ENCODE results near the gene CER1. TPM values are rescaled to one million over a fixed set of nuclear protein-coding genes. Genes with fewer than 3 reads are reported as not detected.
"Not testable (repeated sequence)": the region's sequence is repeated elsewhere in the genome, so short reads cannot be mapped to it uniquely, and the experiment has no call there.

The CER1 gene
- total RNA-seq, 2 donors from 2014 or later, result not detected

GRCh38 chr9:14702200-14702720 is 20.3 kb downstream of the CER1 start:
- Mint-ChIP-seq H3K36me3 (peaks cover 22% of the 10 kb centered on the region), H3K27ac (no peak overlapping the region), H3K9me3 (peaks cover 11% of the 10 kb centered on the region), H3K27me3 (peaks cover 17 to 21% of the 10 kb centered on the region in 2 donors), H3K4me1 (ENCODE audit: low read depth in 2 of 2) (no peaks in the 10 kb centered on the region), H3K4me3 (no peak overlapping the region)
- ATAC-seq, result no peak
- DNase-seq (ENCODE audit: low spot score), result no peak

- ATAC-seq, result peak; percentile 97 to 98
- peaks cover 0 to 9% of the 10 kb centered on the region in 2 donors for H3K27me3 Mint-ChIP-seq
- peaks cover 10% of the 10 kb centered on the region for H3K36me3 Mint-ChIP-seq
- peak within 1 kb of the TSS; percentile 95 for H3K4me3 Mint-ChIP-seq
- peak; percentile 81 for DNase-seq (ENCODE audit: low spot score)
- peak within 1 kb of the TSS; percentile 69 to 95 for H3K27ac Mint-ChIP-seq
- peaks cover 4% of the 10 kb centered on the region for H3K9me3 Mint-ChIP-seq
- H3K4me1 Mint-ChIP-seq (ENCODE audit: low read depth in 2 of 2), result peaks cover 29 to 37% of the 10 kb centered on the region in 2 donors
Measured at GRCh38 chr9:14693251-14693861, 29.2 kb downstream of the CER1 start, which contains the start of gene ZDHHC21. ZDHHC21 (minus strand) TSS chr9:14693432; CDS start chr9:14674340, 19,092 bp downstream.

- Mint-ChIP-seq H3K27ac (peak overlapping the region; percentile 69 to 95), H3K27me3 (peaks cover 0 to 7% of the 10 kb centered on the region in 2 donors), H3K4me1 (ENCODE audit: low read depth in 2 of 2) (peaks cover 29 to 42% of the 10 kb centered on the region in 2 donors), H3K36me3 (peaks cover 10% of the 10 kb centered on the region), H3K4me3 (peak overlapping the region; percentile 95), H3K9me3 (peaks cover 4% of the 10 kb centered on the region)
- DNase-seq (ENCODE audit: low spot score), result no peak
- no peak for ATAC-seq
Measured at GRCh38 chr9:14692470-14693250, 29.9 kb downstream of the CER1 start.

GRCh38 chr9:14690948-14691730 is 31.4 kb downstream of the CER1 start:
- Mint-ChIP-seq H3K4me3 (peak overlapping the region; percentile 95), H3K4me1 (ENCODE audit: low read depth in 2 of 2) (peaks cover 29 to 42% of the 10 kb centered on the region in 2 donors), H3K36me3 (peaks cover 10% of the 10 kb centered on the region), H3K9me3 (peaks cover 4% of the 10 kb centered on the region), H3K27ac (peak overlapping the region in 1 of 2 donors; percentile 25), H3K27me3 (no peaks in the 10 kb centered on the region)
- ATAC-seq, result no peak
- no peak for DNase-seq (ENCODE audit: low spot score)

- H3K27me3 Mint-ChIP-seq, result no peaks in the 10 kb centered on the region
- H3K4me3 Mint-ChIP-seq, result no peak overlapping the region
- H3K9me3 Mint-ChIP-seq, result no peaks in the 10 kb centered on the region
- DNase-seq (ENCODE audit: low spot score) (no peak), ATAC-seq (no peak)
- H3K4me1 Mint-ChIP-seq (ENCODE audit: low read depth in 2 of 2), result peaks cover 22 to 37% of the 10 kb centered on the region in 2 donors
- no peak overlapping the region for H3K27ac Mint-ChIP-seq
- H3K36me3 Mint-ChIP-seq, result peaks cover 21% of the 10 kb centered on the region
Measured at GRCh38 chr9:14687042-14687719, 35.4 kb downstream of the CER1 start.

GRCh38 chr9:14686168-14686567 is 36.4 kb downstream of the CER1 start:
- ATAC-seq, result no peak
- no peak overlapping the region for H3K4me3 Mint-ChIP-seq
- peaks cover 21% of the 10 kb centered on the region for H3K36me3 Mint-ChIP-seq
- no peaks in the 10 kb centered on the region for H3K9me3 Mint-ChIP-seq
- no peaks in the 10 kb centered on the region for H3K27me3 Mint-ChIP-seq
- no peak for DNase-seq (ENCODE audit: low spot score)
- peaks cover 25 to 34% of the 10 kb centered on the region in 2 donors for H3K4me1 Mint-ChIP-seq (ENCODE audit: low read depth in 2 of 2)
- H3K27ac Mint-ChIP-seq, result no peak overlapping the region

- H3K4me3 Mint-ChIP-seq, result peak overlapping the region; percentile 45
- not testable (repeated sequence) for H3K9me3 Mint-ChIP-seq; DNase-seq (ENCODE audit: low spot score); ATAC-seq; H3K27me3 Mint-ChIP-seq
- peaks cover 18 to 20% of the 10 kb centered on the region in 2 donors for H3K4me1 Mint-ChIP-seq (ENCODE audit: low read depth in 2 of 2)
- peaks cover 11% of the 10 kb centered on the region for H3K36me3 Mint-ChIP-seq
- H3K27ac Mint-ChIP-seq, result peak overlapping the region in 1 of 2 donors; percentile 64
Measured at GRCh38 chr9:14682616-14683015, 39.9 kb downstream of the CER1 start.

GRCh38 chr9:14678776-14679175 is 43.8 kb downstream of the CER1 start:
- Mint-ChIP-seq H3K36me3 (peaks cover 16% of the 10 kb centered on the region), H3K27me3 (no peaks in the 10 kb centered on the region), H3K4me1 (ENCODE audit: low read depth in 2 of 2) (peaks cover 30 to 41% of the 10 kb centered on the region in 2 donors), H3K27ac (no peak overlapping the region), H3K4me3 (no peak overlapping the region), H3K9me3 (no peaks in the 10 kb centered on the region)
- DNase-seq (ENCODE audit: low spot score) (no peak), ATAC-seq (no peak)

GRCh38 chr9:14677872-14678271 is 44.7 kb downstream of the CER1 start:
- Mint-ChIP-seq H3K27ac (no peak overlapping the region), H3K4me3 (no peak overlapping the region), H3K4me1 (ENCODE audit: low read depth in 2 of 2) (peaks cover 29 to 35% of the 10 kb centered on the region in 2 donors), H3K36me3 (peaks cover 13% of the 10 kb centered on the region), H3K27me3 (no peaks in the 10 kb centered on the region), H3K9me3 (no peaks in the 10 kb centered on the region)
- DNase-seq (ENCODE audit: low spot score) (no peak), ATAC-seq (no peak)

- H3K4me1 Mint-ChIP-seq (ENCODE audit: low read depth in 2 of 2), result peaks cover 24 to 32% of the 10 kb centered on the region in 2 donors
- peaks cover 11% of the 10 kb centered on the region for H3K36me3 Mint-ChIP-seq
- H3K9me3 Mint-ChIP-seq, result no peaks in the 10 kb centered on the region
- no peak overlapping the region for H3K4me3 Mint-ChIP-seq
- no peak overlapping the region for H3K27ac Mint-ChIP-seq
- H3K27me3 Mint-ChIP-seq, result no peaks in the 10 kb centered on the region
- DNase-seq (ENCODE audit: low spot score) (no peak), ATAC-seq (no peak)
Measured at GRCh38 chr9:14677396-14677795, 45.1 kb downstream of the CER1 start.

- Mint-ChIP-seq H3K9me3 (no peaks in the 10 kb centered on the region), H3K4me3 (no peak overlapping the region), H3K27ac (no peak overlapping the region), H3K4me1 (ENCODE audit: low read depth in 2 of 2) (peaks cover 12 to 33% of the 10 kb centered on the region in 2 donors), H3K27me3 (no peaks in the 10 kb centered on the region), H3K36me3 (peaks cover 14% of the 10 kb centered on the region)
- no peak for ATAC-seq
- no peak for DNase-seq (ENCODE audit: low spot score)
Measured at GRCh38 chr9:14674630-14675029, 47.9 kb downstream of the CER1 start.

- H3K27me3 Mint-ChIP-seq, result no peaks in the 10 kb centered on the region
- H3K4me1 Mint-ChIP-seq (ENCODE audit: low read depth in 2 of 2), result peaks cover 9 to 29% of the 10 kb centered on the region in 2 donors
- peak in 1 of 2 donors; percentile 66 for ATAC-seq
- H3K4me3 Mint-ChIP-seq, result peak overlapping the region; percentile 67
- peaks cover 14% of the 10 kb centered on the region for H3K36me3 Mint-ChIP-seq
- peak overlapping the region in 1 of 2 donors; percentile 76 for H3K27ac Mint-ChIP-seq
- DNase-seq (ENCODE audit: low spot score), result no peak
- H3K9me3 Mint-ChIP-seq, result no peaks in the 10 kb centered on the region
Measured at GRCh38 chr9:14671377-14671776, 51.2 kb downstream of the CER1 start.

- Mint-ChIP-seq H3K27me3 (no peaks in the 10 kb centered on the region), H3K4me3 (peak overlapping the region; percentile 67), H3K27ac (peak overlapping the region in 1 of 2 donors; percentile 76), H3K36me3 (peaks cover 9% of the 10 kb centered on the region), H3K9me3 (no peaks in the 10 kb centered on the region), H3K4me1 (ENCODE audit: low read depth in 2 of 2) (peaks cover 7 to 26% of the 10 kb centered on the region in 2 donors)
- peak in 1 of 2 donors; percentile 79 for ATAC-seq
- no peak for DNase-seq (ENCODE audit: low spot score)
Measured at GRCh38 chr9:14670718-14671117, 51.8 kb downstream of the CER1 start.

Measured in natural killer cell treated with Interleukin-12 subunit alpha and Interleukin-12 subunit beta and Interleukin-15 and Interleukin-18, amount 100 ng/mL, for 72 hours (primary cell).